ENCODE results near the gene FAM20C.

Gene FAM20C

DNA sequence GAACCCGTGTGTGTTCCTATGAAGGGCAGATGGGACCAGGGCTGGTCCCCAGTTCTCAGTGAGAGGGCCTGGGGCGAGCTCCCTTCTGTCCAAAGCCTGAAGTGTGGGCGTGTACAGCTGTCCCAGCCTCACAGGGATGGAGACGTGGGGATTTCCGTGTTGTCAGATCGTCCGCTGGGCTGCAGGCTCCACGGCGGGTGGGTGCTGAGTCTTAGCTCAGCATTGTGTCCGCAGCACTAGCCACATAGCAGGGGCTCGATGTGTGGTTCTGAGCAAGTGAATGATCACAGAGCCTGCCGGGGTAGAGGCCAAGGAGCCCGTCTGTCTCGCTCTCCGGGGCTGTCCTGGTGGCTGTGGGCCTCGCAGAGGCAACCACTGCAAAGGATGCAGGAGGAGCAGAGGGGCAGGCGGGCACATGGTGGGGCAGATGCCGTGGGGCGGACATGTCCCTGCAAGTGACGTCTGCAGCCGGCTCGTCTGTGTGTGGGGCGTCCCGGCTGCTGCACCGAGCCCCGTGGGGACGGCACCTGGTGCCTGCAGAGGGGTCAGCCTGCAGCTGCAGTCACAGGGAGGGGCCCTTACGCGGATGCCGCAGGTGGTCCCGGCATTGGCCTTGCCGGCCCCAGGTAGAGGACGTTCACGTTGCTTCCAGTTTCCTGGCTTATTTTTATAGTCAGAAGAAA is 30.9 kb downstream of the FAM20C start:
- no peak for DNase-seq (ENCODE audit: low read depth in 2 of 2, low spot score in 1 of 2)

GRCh38 chr7:223861-224260 is 31.5 kb downstream of the FAM20C start:
- no peak for DNase-seq (ENCODE audit: low read depth in 2 of 2, low spot score in 1 of 2)

- DNase-seq (ENCODE audit: low read depth in 2 of 2, low spot score in 1 of 2): no peak
Measured at GRCh38 chr7:226281-226895, 34.0 kb downstream of the FAM20C start.

DNA sequence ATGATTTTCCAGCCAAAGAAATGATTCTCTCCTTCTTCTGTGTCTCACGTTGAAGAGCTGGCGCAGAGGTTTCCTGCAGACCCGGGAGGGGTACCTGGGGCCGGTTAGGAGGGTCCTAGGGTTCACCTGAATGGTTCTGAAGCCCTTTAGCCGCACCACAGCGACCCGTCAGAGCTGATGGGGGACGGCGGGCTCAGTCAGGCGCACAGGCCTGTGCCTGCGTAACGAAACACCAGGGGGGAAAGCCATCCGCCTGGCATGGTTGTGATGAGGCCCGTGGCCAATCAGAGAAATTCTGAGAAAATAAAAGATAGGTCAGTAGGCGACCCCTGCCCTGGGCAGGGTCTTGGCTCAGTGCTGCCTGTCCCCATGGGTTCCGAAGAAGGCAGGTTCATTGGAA is 35.6 kb downstream of the FAM20C start:
- DNase-seq (ENCODE audit: low read depth in 2 of 2, low spot score in 1 of 2): no peak

GRCh38 chr7:228610-229009 is 36.2 kb downstream of the FAM20C start:
- no peak for DNase-seq (ENCODE audit: low read depth in 2 of 2, low spot score in 1 of 2)

GRCh38 chr7:229184-229964 is 37.0 kb downstream of the FAM20C start:
- no peak for DNase-seq (ENCODE audit: low read depth in 2 of 2, low spot score in 1 of 2)

DNA sequence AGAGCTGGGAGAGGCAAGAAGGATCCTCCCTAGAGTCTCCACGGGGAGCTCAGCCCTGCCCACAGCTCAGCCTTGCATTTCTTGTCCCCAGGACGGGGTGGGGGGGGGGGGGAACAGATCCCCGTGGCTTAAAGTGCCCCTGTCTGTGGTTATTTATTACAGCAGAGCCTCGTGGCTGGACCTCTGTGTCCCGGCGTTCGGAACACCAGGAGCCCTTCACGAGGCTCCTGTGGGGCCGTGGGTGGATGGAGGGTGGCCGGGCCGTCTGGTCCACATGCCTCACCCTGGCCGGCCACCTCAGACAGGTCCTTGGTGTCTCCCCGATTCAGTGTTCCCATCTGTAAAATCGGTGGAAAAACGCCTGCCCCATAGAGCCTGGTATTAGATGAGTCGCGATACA is 37.9 kb downstream of the FAM20C start:
- DNase-seq (ENCODE audit: low read depth in 2 of 2, low spot score in 1 of 2): no peak

DNA sequence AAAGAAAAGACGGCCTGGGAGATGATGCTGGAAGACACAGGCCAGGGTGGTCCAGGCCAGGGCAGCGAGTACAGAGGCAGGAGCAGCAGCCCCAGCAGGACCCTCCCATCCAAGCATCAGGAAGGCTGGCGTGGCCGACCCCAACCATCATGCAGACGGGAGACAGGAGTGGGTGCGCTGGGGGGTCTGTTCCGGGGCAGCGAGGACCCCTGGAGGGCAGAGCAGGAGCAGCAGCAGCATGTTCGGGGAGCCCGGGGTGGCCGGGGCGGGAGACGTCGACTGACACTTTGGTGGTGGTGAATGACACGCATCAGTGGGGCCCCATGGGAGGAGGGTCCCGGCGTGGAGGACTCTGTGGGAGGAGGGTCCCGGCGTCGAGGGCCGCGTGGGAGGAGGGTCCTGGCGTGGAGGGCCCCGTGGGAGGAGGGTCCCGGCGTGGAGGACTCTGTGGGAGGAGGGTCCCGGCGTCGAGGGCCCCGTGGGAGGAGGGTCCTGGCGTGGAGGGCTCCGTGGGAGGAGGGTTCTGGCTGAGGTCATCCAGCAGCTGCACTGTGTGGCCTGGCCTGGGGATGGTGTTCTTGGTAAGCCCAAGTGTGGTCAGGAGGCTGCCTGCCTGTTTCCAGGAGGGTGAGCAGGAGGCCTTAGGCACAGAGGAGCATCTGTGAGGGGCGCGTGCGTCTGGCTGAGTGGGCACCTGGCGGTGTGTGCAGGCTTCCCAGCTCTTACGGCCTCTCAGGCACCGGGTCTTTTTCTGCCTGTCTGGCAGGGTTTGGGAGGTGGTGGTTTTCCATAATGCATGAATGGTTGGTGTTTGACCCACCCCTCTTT is 38.9 kb downstream of the FAM20C start:
- DNase-seq (ENCODE audit: low read depth in 2 of 2, low spot score in 1 of 2): no peak

- DNase-seq (ENCODE audit: low read depth in 2 of 2, low spot score in 1 of 2): no peak
Measured at GRCh38 chr7:231858-232246, 39.5 kb downstream of the FAM20C start.

GRCh38 chr7:232410-233248 is 40.3 kb downstream of the FAM20C start:
- no peak for DNase-seq (ENCODE audit: low read depth in 2 of 2, low spot score in 1 of 2)

DNA sequence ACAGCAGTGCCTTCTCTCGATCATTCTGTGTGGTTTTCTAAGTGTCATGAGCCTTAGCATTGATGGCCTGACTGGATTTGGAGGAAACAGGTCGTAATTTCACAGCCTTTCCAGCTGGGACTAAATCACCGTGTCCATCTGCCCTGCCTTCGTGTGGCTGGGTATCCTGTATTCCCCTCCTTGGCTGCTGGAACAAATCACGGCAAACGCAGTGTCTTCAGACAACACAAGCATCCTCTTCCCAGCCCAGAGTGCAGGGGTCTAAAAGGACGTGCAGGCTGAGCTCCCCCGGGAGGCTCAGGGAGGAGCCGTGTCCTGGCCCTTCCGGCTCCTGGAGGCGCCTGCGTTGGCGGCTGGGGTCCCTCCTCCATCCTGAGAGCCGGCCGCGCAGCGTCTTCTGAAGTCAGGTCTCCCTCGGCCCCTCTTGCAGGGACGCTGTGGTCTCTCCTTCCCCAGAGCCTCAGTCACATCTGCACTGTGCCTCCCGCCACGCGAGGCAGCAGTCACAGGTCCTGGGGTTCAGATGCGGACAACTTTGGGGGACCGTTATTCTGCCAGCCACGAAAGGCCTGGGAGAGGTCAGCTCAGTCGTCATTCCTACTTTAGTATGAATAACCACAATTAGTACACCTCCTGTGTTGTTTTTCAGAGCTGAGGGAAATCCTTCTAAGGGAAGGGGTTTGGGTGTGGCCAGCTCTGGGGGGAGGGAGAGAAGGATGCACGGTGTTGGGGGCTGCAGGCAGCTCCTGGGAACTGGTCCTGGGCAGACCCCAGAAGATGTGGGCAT is 41.1 kb downstream of the FAM20C start:
- DNase-seq (ENCODE audit: low read depth in 2 of 2, low spot score in 1 of 2): no peak

GRCh38 chr7:234051-234707 is 41.8 kb downstream of the FAM20C start:
- no peak for DNase-seq (ENCODE audit: low read depth in 2 of 2, low spot score in 1 of 2)

GRCh38 chr7:234708-235553 is 42.6 kb downstream of the FAM20C start:
- no peak for DNase-seq (ENCODE audit: low read depth in 2 of 2, low spot score in 1 of 2)

- no peak for DNase-seq (ENCODE audit: low read depth in 2 of 2, low spot score in 1 of 2)
Measured at GRCh38 chr7:235576-236395, 43.4 kb downstream of the FAM20C start.

- no peak for DNase-seq (ENCODE audit: low read depth in 2 of 2, low spot score in 1 of 2)
Measured at GRCh38 chr7:236967-237366, 44.6 kb downstream of the FAM20C start.

- DNase-seq (ENCODE audit: low read depth in 2 of 2, low spot score in 1 of 2): no peak
Measured at GRCh38 chr7:237385-237784, 45.0 kb downstream of the FAM20C start.

- no peak for DNase-seq (ENCODE audit: low read depth in 2 of 2, low spot score in 1 of 2)
Measured at GRCh38 chr7:240146-240676, 47.8 kb downstream of the FAM20C start.
